Liver (tissue), 3 donors: ENCODE results near the gene PSMB3.
A peak's percentile ranks its signal among the peaks of the same experiment; 100 is the strongest.

Experiments used
- EGR1 ChIP-seq, 2 donors: IDR thresholded peaks; 2 replicates each; pipeline ENCODE4 v1.6.1; 2016 to 2018; ENCODE audit warnings: antibody characterized with exemption in 2 of 2, low read depth in 2 of 2
- JUND ChIP-seq, 2 donors: IDR thresholded peaks; 2 replicates each; pipeline ENCODE4 v1.6.1; 2016; ENCODE audit warnings: antibody characterized with exemption in 2 of 2
- SP1 ChIP-seq: IDR thresholded peaks from 2 replicates; pipeline ENCODE4 v1.6.1; 2018; ENCODE audit warnings: antibody characterized with exemption, mild to moderate bottlenecking
- TAF1 ChIP-seq: conservative IDR thresholded peaks from 2 replicates; pipeline ENCODE4 v1.6.1; 2016; ENCODE audit warnings: antibody characterized with exemption, mild to moderate bottlenecking
- YY1 ChIP-seq: IDR thresholded peaks from 2 replicates; pipeline ENCODE4 v1.6.1; 2016; ENCODE audit warnings: antibody characterized with exemption, mild to moderate bottlenecking
- TF ChIP-seq, protein P1 (sequence below): fragments of 150-350 bp; IDR thresholded peaks from 2 replicates; pipeline ENCODE4 v1.5.1; 2017; ENCODE audit warnings: improper control_type of control experiment, low read depth, low read length; ENCODE audit not compliant: missing input control
- TF ChIP-seq, protein P2 (sequence below): IDR thresholded peaks from 2 replicates; pipeline ENCODE4 v1.6.1; 2016; ENCODE audit warnings: antibody characterized with exemption
- TF ChIP-seq, protein P3 (sequence below): IDR thresholded peaks from 2 replicates; pipeline ENCODE4 v1.6.1; 2016; ENCODE audit warnings: antibody characterized with exemption
- TF ChIP-seq, protein P4 (sequence below): IDR thresholded peaks from 2 replicates; pipeline ENCODE4 v1.6.1; 2016; ENCODE audit warnings: antibody characterized with exemption, mild to moderate bottlenecking
- TF ChIP-seq, protein P5 (sequence below): IDR thresholded peaks from 2 replicates; pipeline ENCODE4 v1.6.1; 2016; ENCODE audit warnings: antibody characterized with exemption
- donor health status: healthy.
- donor health status: healthy.

- TF ChIP-seq, protein P1, sequence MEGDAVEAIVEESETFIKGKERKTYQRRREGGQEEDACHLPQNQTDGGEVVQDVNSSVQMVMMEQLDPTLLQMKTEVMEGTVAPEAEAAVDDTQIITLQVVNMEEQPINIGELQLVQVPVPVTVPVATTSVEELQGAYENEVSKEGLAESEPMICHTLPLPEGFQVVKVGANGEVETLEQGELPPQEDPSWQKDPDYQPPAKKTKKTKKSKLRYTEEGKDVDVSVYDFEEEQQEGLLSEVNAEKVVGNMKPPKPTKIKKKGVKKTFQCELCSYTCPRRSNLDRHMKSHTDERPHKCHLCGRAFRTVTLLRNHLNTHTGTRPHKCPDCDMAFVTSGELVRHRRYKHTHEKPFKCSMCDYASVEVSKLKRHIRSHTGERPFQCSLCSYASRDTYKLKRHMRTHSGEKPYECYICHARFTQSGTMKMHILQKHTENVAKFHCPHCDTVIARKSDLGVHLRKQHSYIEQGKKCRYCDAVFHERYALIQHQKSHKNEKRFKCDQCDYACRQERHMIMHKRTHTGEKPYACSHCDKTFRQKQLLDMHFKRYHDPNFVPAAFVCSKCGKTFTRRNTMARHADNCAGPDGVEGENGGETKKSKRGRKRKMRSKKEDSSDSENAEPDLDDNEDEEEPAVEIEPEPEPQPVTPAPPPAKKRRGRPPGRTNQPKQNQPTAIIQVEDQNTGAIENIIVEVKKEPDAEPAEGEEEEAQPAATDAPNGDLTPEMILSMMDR, result no peak
- TF ChIP-seq TAF1 (no peak), SP1 (peak; percentile 76), EGR1 (IDR thresholded peaks at IDR 0.05; ENCODE audit: low read depth in 2 of 2) (peak; percentile 80 to 88), YY1 (peak; percentile 97), JUND (IDR thresholded peaks at IDR 0.05) (no peak)
- TF ChIP-seq, protein P2, sequence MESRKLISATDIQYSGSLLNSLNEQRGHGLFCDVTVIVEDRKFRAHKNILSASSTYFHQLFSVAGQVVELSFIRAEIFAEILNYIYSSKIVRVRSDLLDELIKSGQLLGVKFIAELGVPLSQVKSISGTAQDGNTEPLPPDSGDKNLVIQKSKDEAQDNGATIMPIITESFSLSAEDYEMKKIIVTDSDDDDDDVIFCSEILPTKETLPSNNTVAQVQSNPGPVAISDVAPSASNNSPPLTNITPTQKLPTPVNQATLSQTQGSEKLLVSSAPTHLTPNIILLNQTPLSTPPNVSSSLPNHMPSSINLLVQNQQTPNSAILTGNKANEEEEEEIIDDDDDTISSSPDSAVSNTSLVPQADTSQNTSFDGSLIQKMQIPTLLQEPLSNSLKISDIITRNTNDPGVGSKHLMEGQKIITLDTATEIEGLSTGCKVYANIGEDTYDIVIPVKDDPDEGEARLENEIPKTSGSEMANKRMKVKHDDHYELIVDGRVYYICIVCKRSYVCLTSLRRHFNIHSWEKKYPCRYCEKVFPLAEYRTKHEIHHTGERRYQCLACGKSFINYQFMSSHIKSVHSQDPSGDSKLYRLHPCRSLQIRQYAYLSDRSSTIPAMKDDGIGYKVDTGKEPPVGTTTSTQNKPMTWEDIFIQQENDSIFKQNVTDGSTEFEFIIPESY, result peak; percentile 10
- TF ChIP-seq, protein P3, sequence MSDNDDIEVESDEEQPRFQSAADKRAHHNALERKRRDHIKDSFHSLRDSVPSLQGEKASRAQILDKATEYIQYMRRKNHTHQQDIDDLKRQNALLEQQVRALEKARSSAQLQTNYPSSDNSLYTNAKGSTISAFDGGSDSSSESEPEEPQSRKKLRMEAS, result peak; percentile 73
- TF ChIP-seq, protein P4, sequence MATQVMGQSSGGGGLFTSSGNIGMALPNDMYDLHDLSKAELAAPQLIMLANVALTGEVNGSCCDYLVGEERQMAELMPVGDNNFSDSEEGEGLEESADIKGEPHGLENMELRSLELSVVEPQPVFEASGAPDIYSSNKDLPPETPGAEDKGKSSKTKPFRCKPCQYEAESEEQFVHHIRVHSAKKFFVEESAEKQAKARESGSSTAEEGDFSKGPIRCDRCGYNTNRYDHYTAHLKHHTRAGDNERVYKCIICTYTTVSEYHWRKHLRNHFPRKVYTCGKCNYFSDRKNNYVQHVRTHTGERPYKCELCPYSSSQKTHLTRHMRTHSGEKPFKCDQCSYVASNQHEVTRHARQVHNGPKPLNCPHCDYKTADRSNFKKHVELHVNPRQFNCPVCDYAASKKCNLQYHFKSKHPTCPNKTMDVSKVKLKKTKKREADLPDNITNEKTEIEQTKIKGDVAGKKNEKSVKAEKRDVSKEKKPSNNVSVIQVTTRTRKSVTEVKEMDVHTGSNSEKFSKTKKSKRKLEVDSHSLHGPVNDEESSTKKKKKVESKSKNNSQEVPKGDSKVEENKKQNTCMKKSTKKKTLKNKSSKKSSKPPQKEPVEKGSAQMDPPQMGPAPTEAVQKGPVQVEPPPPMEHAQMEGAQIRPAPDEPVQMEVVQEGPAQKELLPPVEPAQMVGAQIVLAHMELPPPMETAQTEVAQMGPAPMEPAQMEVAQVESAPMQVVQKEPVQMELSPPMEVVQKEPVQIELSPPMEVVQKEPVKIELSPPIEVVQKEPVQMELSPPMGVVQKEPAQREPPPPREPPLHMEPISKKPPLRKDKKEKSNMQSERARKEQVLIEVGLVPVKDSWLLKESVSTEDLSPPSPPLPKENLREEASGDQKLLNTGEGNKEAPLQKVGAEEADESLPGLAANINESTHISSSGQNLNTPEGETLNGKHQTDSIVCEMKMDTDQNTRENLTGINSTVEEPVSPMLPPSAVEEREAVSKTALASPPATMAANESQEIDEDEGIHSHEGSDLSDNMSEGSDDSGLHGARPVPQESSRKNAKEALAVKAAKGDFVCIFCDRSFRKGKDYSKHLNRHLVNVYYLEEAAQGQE, result peak; percentile 30
- TF ChIP-seq, protein P5, sequence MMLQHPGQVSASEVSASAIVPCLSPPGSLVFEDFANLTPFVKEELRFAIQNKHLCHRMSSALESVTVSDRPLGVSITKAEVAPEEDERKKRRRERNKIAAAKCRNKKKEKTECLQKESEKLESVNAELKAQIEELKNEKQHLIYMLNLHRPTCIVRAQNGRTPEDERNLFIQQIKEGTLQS, result no peak
Observed at GRCh38 chr17:38799501-38800236, 47.1 kb downstream of the PSMB3 start, which contains the start of gene PIP4K2B.
